Keratinocyte (primary cell): ENCODE data around the gene SDK2. TPM values are rescaled to one million over a fixed set of nuclear protein-coding genes. Genes with fewer than 3 reads are reported as not detected.

Source experiments
- DNase-seq: peaks from one replicate; pipeline ENCODE4 v3.0.0-alpha.2; 2011; ENCODE audit warnings: low read depth, missing footprints, low spot score
- FAIRE-seq: peaks from 2 replicates; lab custom pipeline; 2011; peaks lifted over from hg19 to GRCh38; lab: Jason Lieb, UNC
- H2AFZ ChIP-seq: 2 replicates; pipeline ENCODE4 v1.6.0; 2012; ENCODE audit warnings: low read length, control low read depth, inconsistent platforms; ENCODE audit not compliant: control insufficient read depth
- H3K27ac ChIP-seq: 2 replicates; pipeline ENCODE4 v1.5.1; 2011; ENCODE audit warnings: low read length; ENCODE audit not compliant: control insufficient read depth, insufficient read depth
- H3K27me3 ChIP-seq: 3 replicates; pipeline ENCODE4 v1.6.0; 2011; ENCODE audit warnings: low read length; ENCODE audit not compliant: control insufficient read depth, insufficient read depth; ENCODE audit errors: extremely low read depth
- H3K36me3 ChIP-seq, 2 experiments: 2 replicates in 1 of 2; 3 replicates in 1 of 2; pipeline ENCODE4 v1.5.1; 2011; ENCODE audit warnings: low read length in 2 of 2, mild to moderate bottlenecking in 1 of 2; ENCODE audit not compliant: control insufficient read depth in 2 of 2, insufficient read depth in 2 of 2; ENCODE audit errors: extremely low read depth in 1 of 2
- H3K4me1 ChIP-seq: 3 replicates; pipeline ENCODE4 v1.5.1; 2011; ENCODE audit warnings: low read length; ENCODE audit not compliant: control insufficient read depth, insufficient read depth; ENCODE audit errors: extremely low read depth
- H3K4me2 ChIP-seq: 3 replicates; pipeline ENCODE4 v1.6.0; 2011; ENCODE audit warnings: low read depth, low read length; ENCODE audit not compliant: control insufficient read depth, insufficient read depth; ENCODE audit errors: extremely low read depth
- H3K4me3 ChIP-seq, 3 experiments: fragments of 200-600 bp in 1 of 3; sonication (generic) in 1 of 3; 2 replicates in 2 of 3; 3 replicates in 1 of 3; pipeline ENCODE4 v1.5.1; 2011 to 2016; ENCODE audit warnings: low read length in 3 of 3, mild to moderate bottlenecking in 3 of 3, control low read depth in 2 of 3, inconsistent platforms in 1 of 3, low read depth in 1 of 3, mixed read lengths in 1 of 3, mixed run types in 1 of 3, moderate library complexity in 1 of 3; ENCODE audit not compliant: control insufficient read depth in 2 of 3, insufficient read depth in 2 of 3; ENCODE audit errors: extremely low read depth in 1 of 3
- H3K79me2 ChIP-seq: 2 replicates; pipeline ENCODE4 v1.6.0; 2012; ENCODE audit warnings: low read length; ENCODE audit not compliant: control insufficient read depth, insufficient read depth
- H3K9ac ChIP-seq: 3 replicates; pipeline ENCODE4 v1.6.0; 2011; ENCODE audit warnings: low read length; ENCODE audit not compliant: control insufficient read depth, insufficient read depth; ENCODE audit errors: extremely low read depth
- H3K9me1 ChIP-seq: 3 replicates; pipeline ENCODE4 v1.6.0; 2011; ENCODE audit warnings: low read length; ENCODE audit not compliant: control insufficient read depth, insufficient read depth; ENCODE audit errors: extremely low read depth
- H3K9me3 ChIP-seq: 2 replicates; pipeline ENCODE4 v1.5.1; 2012; ENCODE audit warnings: low read depth, low read length; ENCODE audit not compliant: control insufficient read depth
- H4K20me1 ChIP-seq: 3 replicates; pipeline ENCODE4 v1.6.0; 2011; ENCODE audit warnings: low read length; ENCODE audit not compliant: control insufficient read depth, insufficient read depth; ENCODE audit errors: extremely low read depth
- CTCF ChIP-seq, 3 experiments: IDR thresholded peaks in 1 of 3; conservative IDR thresholded peaks in 1 of 3; optimal IDR thresholded peaks in 1 of 3; 2 replicates in 2 of 3; 3 replicates in 1 of 3; pipeline versions ENCODE3 to v1.5.1; 2011; ENCODE audit warnings: low read length in 3 of 3, mild to moderate bottlenecking in 3 of 3, moderate library complexity in 2 of 3, control low read depth in 1 of 3, inconsistent platforms in 1 of 3; ENCODE audit not compliant: insufficient read depth in 2 of 3; ENCODE audit errors: extremely low read depth in 1 of 3
- EZH2 ChIP-seq: IDR thresholded peaks from one replicate; pipeline ENCODE4 v1.6.1; 2012; ENCODE audit warnings: inconsistent platforms, mild to moderate bottlenecking, low read length, moderate library complexity
- dilution Hi-C: fragments of 300-500 bp; cut with MboI; formaldehyde crosslinking; loops from one replicate; pipeline ENCODE4 v1.7.0; 2020; ENCODE audit warnings: low sequenced_read_pairs; ENCODE audit not compliant: extremely low pct_ligation_motif_present
- polyA plus RNA-seq, 5 experiments: library from polyadenylated mRNA; depleted of rRNA in 3 of 5; stranded (reverse) in 3 of 5; stranded (forward) in 1 of 5; unstranded in 1 of 5; fragments of >200 nt; gene quantifications; 1 replicate in 1 of 5; 2 replicates in 3 of 5; 3 replicates in 1 of 5; pipeline versions ENCODE4 v1.2.1 to v1.2.3, GENCODE V29; 2011 to 2012; ENCODE audit warnings: missing spikeins in 2 of 5, low read depth in 1 of 5, low replicate concordance in 1 of 5

The SDK2 gene
- polyA plus RNA-seq, 1 donor (not counting 4 experiments of a cell fraction or from before 2014, with no cell fraction given): 1.8 TPM

DNA sequence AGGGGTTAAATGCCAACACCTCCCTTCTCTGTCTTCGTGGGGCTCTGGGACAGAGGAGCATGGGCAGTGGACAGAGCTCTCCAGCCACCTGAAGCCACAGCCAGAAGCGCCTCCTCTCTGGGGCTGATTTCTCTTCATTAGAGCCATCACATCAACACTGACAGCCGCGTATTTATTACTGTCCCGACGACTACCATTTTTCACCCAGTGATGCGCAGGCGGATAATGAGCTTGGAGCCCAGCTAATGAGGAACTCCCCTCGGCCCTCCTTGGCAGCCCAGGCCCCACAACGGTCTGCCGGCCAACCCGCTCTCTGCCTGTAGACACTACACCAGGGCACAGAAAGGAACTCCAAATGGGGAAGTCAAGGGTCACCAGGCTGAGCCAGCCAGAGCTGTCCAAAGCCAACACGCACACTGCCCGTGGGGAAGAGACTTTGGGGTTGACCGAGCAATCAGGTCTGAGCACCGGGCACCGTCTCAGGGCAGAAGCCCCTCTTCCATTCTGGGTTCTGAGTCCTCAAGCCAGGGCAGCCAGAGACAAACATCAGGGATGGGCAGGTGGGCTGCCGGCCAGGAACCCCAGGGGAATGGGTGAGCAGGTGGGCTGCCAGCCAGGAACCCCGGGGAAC, 13.2 kb downstream of the SDK2 start:
- no peak overlapping the region for H3K4me3 ChIP-seq
- dilution Hi-C loops: no loop called here
- TF ChIP-seq EZH2: no peak
- TF ChIP-seq CTCF (optimal IDR thresholded peaks at IDR 0.05 in 1 of 3, IDR thresholded peaks at IDR 0.05 in 1 of 3, conservative IDR thresholded peaks at IDR 0.05 in 1 of 3; ENCODE audit: extremely low read depth in 1 of 3, insufficient read depth in 2 of 3, low read length in 3 of 3): no peak
- H3K4me1 ChIP-seq: peaks cover 23% of the 10 kb centered on the region
- H2AFZ ChIP-seq: no peak overlapping the region
- DNase-seq (no peak), FAIRE-seq (no peak)
- no peaks in the 10 kb centered on the region for H3K36me3 ChIP-seq
- H4K20me1 ChIP-seq: no peaks in the 10 kb centered on the region
- no peaks in the 10 kb centered on the region for H3K27me3 ChIP-seq
- no peak overlapping the region for H3K4me2 ChIP-seq
- H3K9me1 ChIP-seq: peaks cover 6% of the 10 kb centered on the region
- peaks cover 28% of the 10 kb centered on the region for H3K79me2 ChIP-seq
- no peaks in the 10 kb centered on the region for H3K9me3 ChIP-seq
- H3K27ac ChIP-seq: no peak overlapping the region
- H3K9ac ChIP-seq: no peak overlapping the region

GRCh38 chr17:73630531-73630930, 13.7 kb downstream of the SDK2 start:
- peaks cover 23% of the 10 kb centered on the region for H3K79me2 ChIP-seq
- peaks cover 28% of the 10 kb centered on the region for H3K4me1 ChIP-seq
- no peak overlapping the region for H2AFZ ChIP-seq
- no peaks in the 10 kb centered on the region for H3K9me3 ChIP-seq
- DNase-seq: no peak
- FAIRE-seq: no peak
- no peak overlapping the region for H3K27ac ChIP-seq
- H3K4me3 ChIP-seq: no peak overlapping the region
- dilution Hi-C loops: no loop called here
- no peaks in the 10 kb centered on the region for H4K20me1 ChIP-seq
- no peak for TF ChIP-seq CTCF (optimal IDR thresholded peaks at IDR 0.05 in 1 of 3, IDR thresholded peaks at IDR 0.05 in 1 of 3, conservative IDR thresholded peaks at IDR 0.05 in 1 of 3; ENCODE audit: extremely low read depth in 1 of 3, insufficient read depth in 2 of 3, low read length in 3 of 3)
- no peak for TF ChIP-seq EZH2
- H3K4me2 ChIP-seq: no peak overlapping the region
- no peaks in the 10 kb centered on the region for H3K27me3 ChIP-seq
- H3K36me3 ChIP-seq: no peaks in the 10 kb centered on the region
- H3K9ac ChIP-seq: no peak overlapping the region
- peaks cover 6% of the 10 kb centered on the region for H3K9me1 ChIP-seq
